NCI-H2227 treated with DMSO at 0.1 percent for 48 hours (cell line): ENCODE data around the gene BCL3.
A peak's percentile ranks its signal among the peaks of the same experiment; 100 is the strongest.

Source experiments
- DNase-seq: peaks from one replicate; lab custom pipeline; 2025; lab: John Stamatoyannopoulos, UW

Gene BCL3

DNA sequence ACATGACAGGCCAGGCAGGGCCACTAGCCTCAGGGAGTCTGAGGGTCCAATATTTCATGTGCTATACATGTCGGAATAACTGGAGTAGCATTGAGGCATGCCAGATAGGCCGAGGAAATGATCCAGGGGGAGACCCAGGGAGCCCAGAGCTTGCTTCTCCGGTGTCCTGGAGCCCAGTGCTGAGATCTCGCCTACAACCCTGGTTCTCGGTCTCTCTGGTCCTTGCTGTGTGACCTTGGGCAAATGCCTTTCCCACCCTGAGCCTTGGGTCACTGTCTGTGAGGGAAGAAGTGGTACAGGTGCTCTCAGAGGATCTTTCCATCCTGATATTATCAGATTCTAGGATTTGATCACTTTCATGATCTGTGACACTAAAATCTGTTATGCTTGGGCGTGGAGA lies 40.5 kb downstream of the BCL3 start:
- no peak for DNase-seq

DNA sequence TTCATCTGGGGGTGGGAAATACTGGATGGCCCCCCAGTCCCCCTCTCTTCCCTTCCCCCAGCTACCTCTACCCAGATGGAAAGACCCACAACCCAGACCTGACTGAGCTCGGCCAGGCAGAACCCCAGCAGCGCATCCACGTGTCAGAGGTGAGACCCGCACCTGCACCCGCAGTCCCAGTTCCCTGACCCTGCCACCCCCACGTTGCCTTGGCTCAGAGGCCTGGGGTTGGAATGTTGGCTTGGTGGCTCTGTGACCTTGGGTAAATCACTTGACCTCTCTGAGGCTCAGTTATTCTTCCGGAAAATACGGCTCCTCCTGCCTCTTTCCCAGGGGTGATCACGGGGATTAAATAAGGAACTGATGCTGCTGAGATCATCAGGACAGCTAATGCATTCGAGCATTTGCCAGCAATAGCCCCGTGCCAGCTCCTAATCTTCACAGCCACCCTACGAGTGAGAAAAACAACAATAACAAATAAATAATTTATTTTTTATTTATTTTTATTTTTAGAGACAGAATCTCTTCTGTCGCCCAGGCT lies 41.5 kb downstream of the BCL3 start:
- DNase-seq: no peak

DNA sequence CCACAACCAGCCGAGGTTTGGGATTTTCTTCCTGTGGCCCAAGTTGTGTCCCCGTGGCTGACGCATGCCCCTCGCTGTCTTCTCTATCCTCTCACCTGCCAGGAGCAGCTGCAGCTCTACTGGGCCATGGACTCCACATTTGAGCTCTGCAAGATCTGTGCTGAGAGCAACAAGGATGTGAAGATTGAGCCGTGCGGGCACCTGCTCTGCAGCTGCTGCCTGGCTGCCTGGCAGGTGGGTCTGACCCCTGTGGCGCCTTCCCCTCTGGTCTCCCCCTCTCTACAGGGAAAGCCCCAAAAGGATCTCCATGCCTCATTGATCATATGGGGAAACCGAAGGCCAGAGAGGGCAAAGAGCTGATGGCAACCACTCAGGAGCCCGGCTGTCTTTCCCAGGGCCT lies 43.8 kb downstream of the BCL3 start:
- DNase-seq: no peak

DNA sequence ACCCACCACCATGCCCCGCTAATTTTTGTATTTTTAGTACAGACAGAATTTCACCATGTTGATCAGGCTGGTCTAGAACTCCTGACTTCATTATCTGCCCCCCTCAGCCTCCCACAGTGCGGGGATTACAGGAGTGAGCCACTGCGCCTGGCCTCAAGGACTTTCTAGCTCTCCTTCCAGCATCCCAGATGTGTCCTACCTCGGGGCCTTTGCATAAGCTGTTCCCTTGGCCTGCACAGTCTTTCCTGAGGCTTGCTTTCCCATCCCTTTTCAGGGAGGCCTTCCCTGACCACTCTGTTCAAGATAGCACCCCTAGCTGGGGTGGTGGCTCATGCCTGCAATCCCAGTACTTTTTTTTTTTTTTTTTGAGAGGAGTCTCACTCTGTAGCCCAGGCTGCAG lies 46.1 kb downstream of the BCL3 start:
- DNase-seq: no peak

DNA sequence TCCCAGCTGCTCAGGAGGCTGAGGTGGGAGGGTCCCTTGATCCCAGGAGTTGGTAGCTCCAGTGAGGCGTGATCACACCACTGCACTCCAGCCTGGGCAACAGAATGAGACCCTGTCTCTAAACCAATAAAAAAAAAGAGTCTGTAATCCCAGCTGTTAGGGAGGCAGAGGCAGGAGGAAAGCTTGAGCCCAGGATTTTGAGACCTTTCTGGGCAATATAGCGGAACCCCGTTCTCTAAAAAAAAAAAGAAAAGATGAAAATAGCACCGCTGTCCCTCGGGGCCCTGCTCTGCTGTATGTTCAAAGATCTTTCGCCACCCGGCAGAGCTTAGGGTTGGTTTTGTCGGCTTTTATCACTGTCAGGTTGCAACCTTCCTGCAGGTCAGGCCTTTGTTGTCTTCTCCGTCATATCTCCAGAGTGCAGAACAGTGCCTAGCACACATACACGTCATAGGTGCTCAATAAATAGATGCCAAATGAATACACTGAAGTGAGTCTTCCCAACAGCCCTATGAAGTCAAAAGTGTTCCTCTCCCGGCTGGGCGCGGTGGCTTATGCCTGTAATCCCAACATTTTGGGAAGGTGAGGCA lies 47.0 kb downstream of the BCL3 start:
- DNase-seq: no peak

DNA sequence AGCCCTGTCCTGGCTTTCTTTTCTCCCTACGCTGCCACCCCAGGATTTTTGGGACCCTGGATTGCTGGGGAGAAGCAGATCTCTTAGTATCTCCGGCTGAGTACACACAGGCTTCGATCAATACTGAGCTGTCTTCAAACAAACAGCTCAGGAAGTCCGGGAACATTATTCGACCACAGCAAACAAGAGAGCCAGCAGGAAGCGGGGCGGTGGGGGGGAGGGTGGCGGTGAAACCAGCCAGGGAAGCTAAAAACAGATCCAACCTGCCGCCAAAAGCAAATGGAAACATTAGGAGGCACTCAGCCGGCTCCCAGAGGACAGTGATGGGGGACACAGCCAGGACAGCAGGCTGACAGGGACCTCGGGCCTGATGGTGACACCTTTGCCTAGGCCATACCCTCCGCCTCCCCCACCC lies 48.2 kb downstream of the BCL3 start:
- DNase-seq: no peak

DNA sequence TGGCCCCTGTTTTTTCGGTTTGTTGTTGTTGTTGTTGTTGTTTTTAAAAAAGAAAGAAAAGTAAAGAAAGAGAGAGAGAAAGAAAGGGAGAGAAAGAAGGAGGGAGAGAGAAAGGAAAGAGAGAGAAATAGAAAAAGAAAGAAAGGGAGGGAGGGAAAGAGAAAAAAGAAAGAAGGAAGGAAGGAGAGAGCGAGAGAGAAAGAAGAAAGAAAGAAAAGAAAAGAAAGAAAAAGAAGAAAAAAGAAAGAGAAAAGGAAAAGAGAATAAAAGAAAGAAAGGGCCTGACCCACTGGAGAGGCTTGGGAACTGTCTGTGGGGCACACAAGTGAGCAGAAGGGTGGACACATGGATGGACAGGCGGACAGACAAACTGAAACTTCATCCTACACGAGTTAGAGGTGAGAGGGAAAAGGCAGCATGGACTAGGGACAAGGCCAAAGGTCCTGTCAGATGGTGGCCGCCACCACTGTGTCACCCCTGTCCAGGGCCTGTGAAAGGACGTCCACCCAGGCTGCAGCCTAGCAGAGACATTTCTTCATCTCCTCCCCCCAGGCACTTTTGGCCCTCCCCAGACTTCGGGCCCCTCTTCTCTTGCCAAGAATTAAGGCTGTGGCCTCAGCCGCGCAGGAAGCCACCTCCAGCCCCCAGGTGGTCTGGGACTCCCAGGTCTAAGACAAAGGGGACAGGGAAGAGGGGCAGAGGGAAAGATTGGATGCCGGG lies 51.3 kb downstream of the BCL3 start:
- no peak for DNase-seq

DNA sequence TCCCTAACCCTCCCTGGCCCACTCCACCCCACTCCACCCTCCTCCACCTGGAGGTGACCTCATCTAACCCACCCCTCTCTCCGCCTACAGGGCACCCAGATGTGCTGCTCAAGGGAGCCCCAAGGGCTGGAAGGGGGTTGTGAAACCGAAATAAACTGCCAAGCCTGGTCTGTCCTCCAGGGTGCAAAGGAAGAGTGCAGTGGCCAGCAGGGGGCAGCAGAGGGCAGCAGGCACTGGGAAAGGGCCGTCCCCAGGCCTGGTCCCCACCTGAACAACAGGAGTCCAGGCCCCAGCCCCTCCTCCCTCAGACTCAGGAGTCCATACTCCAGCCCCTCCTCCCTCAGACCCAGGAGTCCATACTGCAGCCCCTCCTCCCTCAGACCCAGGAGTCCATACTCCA lies 52.0 kb downstream of the BCL3 start:
- DNase-seq: peak; percentile 43

DNA sequence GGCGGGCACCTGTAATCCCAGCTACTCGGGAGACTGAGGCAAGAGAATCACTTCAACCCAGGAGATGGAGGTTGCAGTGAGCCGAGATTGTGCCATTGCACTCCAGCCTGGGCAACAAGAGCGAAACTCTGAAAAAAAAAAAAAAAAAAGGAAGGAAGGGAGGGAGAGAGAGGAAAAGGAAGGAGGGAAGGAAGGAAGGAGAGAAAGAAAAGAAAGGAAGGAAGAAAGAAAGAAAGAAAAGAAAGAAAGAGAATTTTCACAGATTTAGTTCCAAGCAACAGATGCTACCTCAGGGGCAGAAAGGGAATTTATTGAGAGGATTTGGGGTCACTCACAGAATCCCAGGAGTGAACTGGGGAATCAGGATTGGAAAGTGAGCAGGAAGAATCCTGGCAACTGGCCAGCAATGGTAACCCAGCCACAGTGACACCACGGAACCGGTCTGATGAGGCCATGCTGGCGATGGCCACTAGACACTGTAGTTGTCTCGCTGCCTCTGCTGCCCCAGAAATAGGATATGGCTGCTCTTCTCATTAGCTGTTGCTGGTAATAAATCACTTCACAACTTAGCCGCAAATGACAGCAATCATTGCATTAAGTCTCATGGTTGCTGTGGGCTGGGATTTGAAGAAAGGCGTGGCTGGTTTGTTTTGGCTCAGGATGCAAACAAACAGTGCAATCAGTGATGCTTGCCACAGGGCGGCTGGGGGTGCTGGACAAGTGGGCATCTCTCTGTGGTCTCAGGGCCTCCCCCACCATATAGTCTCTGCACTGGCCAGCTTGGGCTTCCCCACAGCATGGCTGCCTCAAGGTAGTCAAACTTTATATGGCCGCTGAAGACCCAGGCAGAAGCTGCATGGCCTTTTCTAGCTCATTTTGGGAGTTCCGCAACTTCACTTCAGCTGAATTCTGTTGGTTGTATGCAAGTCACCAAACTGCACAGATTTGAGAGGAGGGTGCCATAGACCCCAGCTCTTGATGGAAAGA lies 55.2 kb downstream of the BCL3 start:
- DNase-seq: no peak

DNA sequence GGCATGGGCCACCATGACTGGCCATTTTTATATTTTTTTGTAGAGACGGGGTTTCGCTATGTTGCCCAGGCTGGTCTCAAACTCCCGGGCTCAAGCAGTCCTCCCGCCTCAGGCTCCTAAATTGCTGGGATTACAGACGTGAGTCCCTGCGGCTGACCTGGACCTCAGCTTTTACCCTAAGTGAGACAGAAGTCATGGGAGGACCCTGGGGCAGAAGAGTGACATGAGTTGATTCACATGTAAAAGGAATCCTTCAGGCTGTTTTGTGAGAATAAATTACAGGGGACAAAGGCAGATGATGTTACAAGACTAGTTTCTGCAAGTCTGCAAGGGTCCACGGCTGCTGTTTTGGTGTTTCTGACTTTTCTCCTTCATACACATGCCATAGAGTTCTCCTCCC lies 57.8 kb downstream of the BCL3 start:
- DNase-seq: peak; percentile 1

DNA sequence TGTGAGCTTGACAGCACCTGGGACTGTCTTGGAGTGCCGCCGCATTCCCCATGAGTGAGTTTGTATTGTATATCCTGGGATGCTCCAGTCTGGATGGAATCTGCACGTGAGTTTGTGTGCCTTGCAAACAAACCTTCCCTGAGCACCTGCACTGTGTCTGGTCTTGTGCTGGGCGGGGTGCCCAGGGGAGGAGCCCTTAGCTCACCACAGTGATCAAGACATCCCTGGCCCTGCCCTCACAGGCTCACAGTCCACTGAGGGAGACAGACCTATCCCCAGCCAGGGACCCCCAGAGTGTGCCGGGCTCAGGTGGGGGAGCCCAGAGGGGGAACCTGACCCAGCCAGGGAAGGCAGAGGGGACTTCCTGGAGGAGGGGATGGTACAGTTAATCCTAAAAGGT lies 58.7 kb downstream of the BCL3 start:
- no peak for DNase-seq

DNA sequence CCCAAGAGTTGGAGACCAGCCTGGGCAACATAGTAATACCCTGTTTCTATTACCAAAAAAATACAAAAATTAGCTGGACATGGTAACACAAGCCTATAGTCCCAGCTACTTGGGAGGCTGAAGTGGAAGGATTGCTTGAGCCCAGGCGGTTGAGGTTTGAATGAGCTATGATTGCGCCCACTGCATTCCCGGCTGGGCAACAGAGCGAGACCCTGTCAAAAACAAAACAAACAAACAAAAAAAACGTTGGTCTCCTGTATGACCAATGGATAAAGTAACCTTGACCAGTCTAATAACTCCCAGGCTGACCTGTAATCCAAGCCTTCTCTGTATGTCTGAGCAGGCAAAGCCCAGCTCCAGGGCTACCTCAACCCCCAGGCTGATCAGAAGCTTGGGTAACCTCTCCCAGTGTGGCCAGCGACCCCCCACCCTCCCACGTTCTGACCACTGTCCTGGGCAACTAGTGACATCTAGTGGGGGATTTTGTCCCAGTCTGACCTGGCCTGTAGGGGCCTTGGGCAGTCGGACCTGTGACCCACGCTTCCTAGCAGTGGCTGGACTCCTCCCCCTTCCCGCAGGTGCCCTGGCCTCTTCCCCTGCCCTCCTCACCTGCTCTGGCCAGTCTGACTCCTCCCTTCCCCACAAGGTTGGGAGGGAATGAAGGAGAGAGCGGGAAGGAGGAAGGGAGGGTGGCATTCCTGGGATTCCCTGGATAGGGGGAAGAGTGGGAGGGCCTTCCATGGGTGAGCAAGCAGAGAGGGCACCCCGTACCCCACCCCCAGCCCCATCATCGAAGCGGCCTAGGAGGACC lies 59.3 kb downstream of the BCL3 start:
- DNase-seq: no peak

DNA sequence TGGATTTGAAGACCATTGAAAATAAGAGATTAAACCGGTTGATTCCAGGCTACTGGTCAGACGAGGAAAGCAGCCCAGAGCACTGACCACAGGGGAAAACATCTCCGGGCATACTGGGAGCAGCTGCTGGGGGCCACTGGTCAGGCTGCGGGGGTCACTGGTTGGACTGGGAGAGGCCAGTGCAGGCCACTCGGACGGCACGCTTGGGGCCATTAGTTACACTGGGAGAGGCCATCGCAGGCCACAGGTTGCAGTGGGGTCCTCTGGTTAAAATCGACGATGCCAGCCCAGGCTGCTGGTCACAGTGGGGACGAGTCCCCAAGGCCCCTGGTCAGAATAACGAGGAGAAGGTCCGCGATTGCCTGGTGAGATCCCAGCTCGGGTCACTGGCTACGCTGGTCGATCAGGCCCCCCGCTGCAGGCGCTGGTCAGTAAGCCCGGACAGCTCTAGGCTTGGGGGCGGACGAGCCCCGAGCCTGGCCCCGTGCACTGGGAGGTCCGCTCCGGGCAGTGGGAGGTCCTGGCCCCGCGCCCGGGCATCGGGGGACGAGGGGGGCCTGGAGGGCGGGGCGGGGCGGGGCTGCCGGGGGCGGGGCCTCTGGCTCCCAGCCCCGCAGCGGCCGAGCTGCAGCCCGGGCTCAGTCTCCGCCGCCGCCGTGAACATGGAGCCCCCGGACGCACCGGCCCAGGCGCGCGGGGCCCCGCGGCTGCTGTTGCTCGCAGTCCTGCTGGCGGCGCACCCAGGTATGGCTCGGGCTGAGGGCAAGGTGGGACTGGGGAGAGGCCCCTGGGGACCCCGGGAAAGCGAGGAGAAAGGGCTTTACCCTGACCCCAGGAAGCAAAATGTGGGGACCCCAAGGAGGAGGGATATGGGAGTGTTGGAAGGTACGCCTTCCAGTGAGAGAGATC lies 60.2 kb downstream of the BCL3 start, which contains the start of gene BCAM:
BCAM (plus strand) TSS at position 641 of the 909 bp plus-strand sequence; CDS start at position 663, 22 bp downstream.
- no peak for DNase-seq
